ENCODE results near the gene SETD2.

DNA sequence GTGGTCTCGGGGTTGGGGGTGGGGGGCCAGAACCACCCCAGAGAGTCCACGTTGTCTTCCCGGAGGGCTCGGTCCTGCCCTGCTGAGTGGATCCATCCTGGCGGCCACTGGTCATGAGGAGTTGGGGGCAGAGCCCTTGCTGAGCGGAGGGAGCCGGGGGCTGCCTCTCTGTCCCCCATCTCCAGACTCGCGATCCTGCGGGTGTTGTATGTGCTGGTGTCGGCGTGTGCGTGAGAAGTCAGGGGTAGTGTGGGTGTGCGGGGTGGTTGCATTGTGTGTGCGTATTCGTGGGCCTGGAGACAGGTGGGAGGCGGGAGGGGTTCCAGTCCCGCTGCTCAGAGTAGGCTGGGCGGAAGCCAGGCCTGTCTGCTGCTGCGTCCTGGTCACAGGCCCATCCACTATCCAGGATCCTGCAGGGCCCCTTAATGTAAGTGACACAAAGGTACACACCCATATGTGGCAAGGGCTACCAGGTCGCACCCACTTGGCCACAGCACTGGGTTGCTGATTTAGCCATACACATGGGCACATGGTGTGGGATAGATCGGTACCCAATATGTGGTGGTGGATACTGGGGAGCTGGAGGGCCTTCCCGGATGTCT lies 153.7 kb downstream of the SETD2 start:
- TF ChIP-seq, protein P1, sequence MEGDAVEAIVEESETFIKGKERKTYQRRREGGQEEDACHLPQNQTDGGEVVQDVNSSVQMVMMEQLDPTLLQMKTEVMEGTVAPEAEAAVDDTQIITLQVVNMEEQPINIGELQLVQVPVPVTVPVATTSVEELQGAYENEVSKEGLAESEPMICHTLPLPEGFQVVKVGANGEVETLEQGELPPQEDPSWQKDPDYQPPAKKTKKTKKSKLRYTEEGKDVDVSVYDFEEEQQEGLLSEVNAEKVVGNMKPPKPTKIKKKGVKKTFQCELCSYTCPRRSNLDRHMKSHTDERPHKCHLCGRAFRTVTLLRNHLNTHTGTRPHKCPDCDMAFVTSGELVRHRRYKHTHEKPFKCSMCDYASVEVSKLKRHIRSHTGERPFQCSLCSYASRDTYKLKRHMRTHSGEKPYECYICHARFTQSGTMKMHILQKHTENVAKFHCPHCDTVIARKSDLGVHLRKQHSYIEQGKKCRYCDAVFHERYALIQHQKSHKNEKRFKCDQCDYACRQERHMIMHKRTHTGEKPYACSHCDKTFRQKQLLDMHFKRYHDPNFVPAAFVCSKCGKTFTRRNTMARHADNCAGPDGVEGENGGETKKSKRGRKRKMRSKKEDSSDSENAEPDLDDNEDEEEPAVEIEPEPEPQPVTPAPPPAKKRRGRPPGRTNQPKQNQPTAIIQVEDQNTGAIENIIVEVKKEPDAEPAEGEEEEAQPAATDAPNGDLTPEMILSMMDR (IDR thresholded peaks at IDR 0.05), result no peak
- TF ChIP-seq EZH2 (IDR thresholded peaks at IDR 0.05; ENCODE audit: borderline replicate concordance, insufficient read depth, low read depth, low read length, poor library complexity, severe bottlenecking), result no peak

Data from B cell (primary cell).